ENCODE results near the gene TBCD.
"Not testable (repeated sequence)": the region's sequence is repeated elsewhere in the genome, so short reads cannot be mapped to it uniquely, and the experiment has no call there.

TBCD gene

GRCh38 chr17:82775001-82775823, 23.3 kb downstream of the TBCD start:
- Histone ChIP-seq H3K27me3 (replicated peaks; ENCODE audit: control insufficient read depth, insufficient read depth, low read length) (no peaks in the 10 kb centered on the region), H3K9ac (ENCODE audit: low read length) (no peak overlapping the region), H3K9me3 (ENCODE audit: control insufficient read depth, low read length) (no peaks in the 10 kb centered on the region), H3K36me3 (ENCODE audit: control insufficient read depth, insufficient read depth, low read length, severe bottlenecking) (no peaks in the 10 kb centered on the region), H3K4me1 (ENCODE audit: control insufficient read depth, insufficient read depth, low read length) (peaks cover 6% of the 10 kb centered on the region), H3K4me3 (ENCODE audit: low read length) (peak overlapping the region; percentile 75)
- peak; percentile 57 for DNase-seq (ENCODE audit: low read depth)

DNA sequence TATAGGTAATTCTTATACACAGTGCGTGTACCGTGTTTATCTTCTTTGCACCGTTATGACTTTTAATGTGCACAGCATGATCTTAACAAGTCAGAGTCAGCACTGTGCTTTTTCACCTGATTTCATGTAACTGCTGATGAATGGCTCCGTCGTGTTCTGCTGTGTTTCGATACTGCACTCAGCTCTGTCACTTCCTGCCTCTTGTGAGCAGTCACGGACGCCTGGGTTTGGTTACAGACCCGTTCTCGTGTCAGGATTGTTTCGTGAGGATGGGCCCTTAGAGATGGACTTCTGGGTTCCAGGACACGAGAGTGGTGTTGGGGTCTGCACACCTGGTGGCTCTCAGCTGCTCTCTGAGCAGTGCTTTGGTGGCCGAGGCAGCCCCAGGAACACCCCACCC, 24.6 kb downstream of the TBCD start:
- no peak overlapping the region for H3K4me3 ChIP-seq (ENCODE audit: low read length)
- H3K4me1 ChIP-seq (ENCODE audit: control insufficient read depth, insufficient read depth, low read length) = peaks cover 6% of the 10 kb centered on the region
- H3K27me3 ChIP-seq (replicated peaks; ENCODE audit: control insufficient read depth, insufficient read depth, low read length) = no peaks in the 10 kb centered on the region
- H3K9me3 ChIP-seq (ENCODE audit: control insufficient read depth, low read length) = no peaks in the 10 kb centered on the region
- DNase-seq (ENCODE audit: low read depth) = no peak
- H3K36me3 ChIP-seq (ENCODE audit: control insufficient read depth, insufficient read depth, low read length, severe bottlenecking) = no peaks in the 10 kb centered on the region
- H3K9ac ChIP-seq (ENCODE audit: low read length) = no peak overlapping the region

DNA sequence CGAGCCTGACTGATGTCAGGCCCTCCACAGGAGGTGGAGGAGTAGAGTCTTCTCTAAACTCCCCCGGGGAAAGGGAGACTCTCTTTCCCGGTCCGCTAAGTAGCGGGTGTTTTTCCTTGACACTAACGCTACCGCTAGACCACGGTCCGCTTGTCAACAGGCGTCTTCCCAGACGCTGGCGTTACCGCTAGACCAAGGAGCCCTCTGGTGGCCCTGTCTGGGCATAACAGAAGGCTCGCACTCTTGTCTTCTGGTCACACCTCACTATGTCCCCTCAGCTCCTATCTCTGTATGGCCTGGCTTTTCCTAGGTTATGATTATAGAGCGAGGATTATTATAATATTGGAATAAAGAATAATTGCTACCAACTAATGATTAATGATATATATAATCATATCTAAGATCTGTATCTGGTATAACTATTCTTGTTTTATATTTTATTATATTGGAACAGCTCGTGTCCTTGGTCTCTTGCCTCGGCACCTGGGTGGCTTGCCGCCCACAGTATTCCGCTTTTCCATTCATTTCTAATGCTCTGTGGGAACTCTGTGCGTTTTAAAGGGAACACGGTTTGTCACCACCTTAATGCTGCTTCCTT, 26.0 kb downstream of the TBCD start:
- H3K27me3 ChIP-seq (replicated peaks; ENCODE audit: control insufficient read depth, insufficient read depth, low read length); DNase-seq (ENCODE audit: low read depth); H3K9me3 ChIP-seq (ENCODE audit: control insufficient read depth, low read length); H3K9ac ChIP-seq (ENCODE audit: low read length); H3K4me1 ChIP-seq (ENCODE audit: control insufficient read depth, insufficient read depth, low read length); H3K4me3 ChIP-seq (ENCODE audit: low read length); H3K36me3 ChIP-seq (ENCODE audit: control insufficient read depth, insufficient read depth, low read length, severe bottlenecking): not testable (repeated sequence)

GRCh38 chr17:82779541-82779940, 27.7 kb downstream of the TBCD start:
- DNase-seq (ENCODE audit: low read depth) = no peak
- peaks cover 12% of the 10 kb centered on the region for H3K36me3 ChIP-seq (ENCODE audit: control insufficient read depth, insufficient read depth, low read length, severe bottlenecking)
- no peak overlapping the region for H3K9ac ChIP-seq (ENCODE audit: low read length)
- no peaks in the 10 kb centered on the region for H3K27me3 ChIP-seq (replicated peaks; ENCODE audit: control insufficient read depth, insufficient read depth, low read length)
- H3K4me3 ChIP-seq (ENCODE audit: low read length) = no peak overlapping the region
- no peaks in the 10 kb centered on the region for H3K4me1 ChIP-seq (ENCODE audit: control insufficient read depth, insufficient read depth, low read length)
- no peaks in the 10 kb centered on the region for H3K9me3 ChIP-seq (ENCODE audit: control insufficient read depth, low read length)

DNA sequence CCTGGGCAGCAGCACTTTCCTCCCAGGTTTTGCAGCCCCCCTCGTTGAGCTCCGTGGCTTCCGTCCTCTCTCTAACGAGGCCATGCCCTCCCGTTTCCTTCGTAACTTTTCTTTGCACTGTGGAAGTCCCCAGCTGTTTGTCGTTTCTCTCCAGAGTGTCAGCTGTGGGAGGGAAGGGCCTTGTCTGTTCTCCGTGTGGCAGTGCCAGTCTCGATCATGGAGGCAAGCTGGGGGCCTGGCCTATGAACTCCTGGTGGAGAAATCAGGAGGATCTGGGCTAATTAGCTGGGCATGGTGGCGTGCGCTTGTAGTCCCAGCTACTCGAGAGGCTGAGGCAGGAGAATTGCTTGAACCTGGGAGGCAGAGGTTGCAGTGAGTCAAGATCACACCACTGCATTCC, 28.3 kb downstream of the TBCD start:
- H3K36me3 ChIP-seq (ENCODE audit: control insufficient read depth, insufficient read depth, low read length, severe bottlenecking) = peaks cover 12% of the 10 kb centered on the region
- H3K4me3 ChIP-seq (ENCODE audit: low read length) = no peak overlapping the region
- H3K9ac ChIP-seq (ENCODE audit: low read length) = no peak overlapping the region
- no peaks in the 10 kb centered on the region for H3K27me3 ChIP-seq (replicated peaks; ENCODE audit: control insufficient read depth, insufficient read depth, low read length)
- DNase-seq (ENCODE audit: low read depth) = no peak
- H3K4me1 ChIP-seq (ENCODE audit: control insufficient read depth, insufficient read depth, low read length) = no peaks in the 10 kb centered on the region
- no peaks in the 10 kb centered on the region for H3K9me3 ChIP-seq (ENCODE audit: control insufficient read depth, low read length)

DNA sequence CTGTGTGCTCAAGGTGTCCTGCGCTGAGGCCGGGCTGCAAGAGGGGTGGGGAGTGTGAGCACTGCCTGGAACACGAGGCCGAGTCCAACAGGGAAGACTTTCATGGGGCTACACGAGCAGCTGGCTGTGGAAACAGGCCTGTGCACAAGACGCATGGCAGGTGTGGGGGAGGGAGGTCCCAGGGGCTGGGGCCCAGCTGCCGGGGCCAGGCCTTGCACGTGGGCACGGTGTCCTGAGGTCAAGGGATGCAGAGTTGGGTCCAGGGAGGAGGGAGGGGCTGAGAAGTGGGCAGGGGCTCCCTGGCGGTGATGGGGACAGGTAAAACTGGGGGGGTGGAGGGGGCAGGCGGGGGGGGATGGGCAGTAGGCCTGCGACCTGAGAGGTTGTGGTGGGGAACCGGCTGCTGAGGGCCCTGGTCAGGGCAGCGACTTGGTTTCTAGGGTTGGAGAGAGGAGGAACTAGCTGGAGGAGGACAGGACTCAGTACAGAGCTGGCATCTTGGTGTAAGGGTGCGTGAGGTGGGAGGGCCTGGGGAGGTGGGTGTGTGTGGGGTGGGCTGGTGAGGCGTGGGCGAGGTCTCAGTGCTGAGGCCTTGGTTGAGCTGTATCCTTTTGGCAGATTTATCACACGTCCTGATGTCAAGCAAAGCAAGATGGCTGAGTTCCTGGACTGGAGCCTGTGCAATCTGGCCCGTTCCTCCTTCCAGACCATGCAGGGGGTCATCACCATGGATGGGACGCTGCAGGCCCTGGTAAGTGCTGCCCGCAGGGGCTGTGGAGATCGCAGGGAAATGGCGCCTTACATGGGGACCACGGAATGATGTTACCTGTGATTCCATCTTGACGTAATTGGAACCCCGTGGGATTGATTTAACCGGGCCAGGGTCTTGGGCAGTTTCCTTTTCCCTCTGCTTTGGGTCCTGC, 29.4 kb downstream of the TBCD start:
- H3K9ac ChIP-seq (ENCODE audit: low read length) = no peak overlapping the region
- H3K4me1 ChIP-seq (ENCODE audit: control insufficient read depth, insufficient read depth, low read length) = peaks cover under 1% of the 10 kb centered on the region
- no peak overlapping the region for H3K4me3 ChIP-seq (ENCODE audit: low read length)
- no peaks in the 10 kb centered on the region for H3K9me3 ChIP-seq (ENCODE audit: control insufficient read depth, low read length)
- peaks cover 12% of the 10 kb centered on the region for H3K36me3 ChIP-seq (ENCODE audit: control insufficient read depth, insufficient read depth, low read length, severe bottlenecking)
- H3K27me3 ChIP-seq (replicated peaks; ENCODE audit: control insufficient read depth, insufficient read depth, low read length) = no peaks in the 10 kb centered on the region
- no peak for DNase-seq (ENCODE audit: low read depth)

GRCh38 chr17:82781894-82782274, 30.0 kb downstream of the TBCD start:
- no peaks in the 10 kb centered on the region for H3K9me3 ChIP-seq (ENCODE audit: control insufficient read depth, low read length)
- no peaks in the 10 kb centered on the region for H3K27me3 ChIP-seq (replicated peaks; ENCODE audit: control insufficient read depth, insufficient read depth, low read length)
- peaks cover 5% of the 10 kb centered on the region for H3K4me1 ChIP-seq (ENCODE audit: control insufficient read depth, insufficient read depth, low read length)
- H3K36me3 ChIP-seq (ENCODE audit: control insufficient read depth, insufficient read depth, low read length, severe bottlenecking) = peaks cover 12% of the 10 kb centered on the region
- H3K9ac ChIP-seq (ENCODE audit: low read length) = no peak overlapping the region
- peak; percentile 89 for DNase-seq (ENCODE audit: low read depth)
- no peak overlapping the region for H3K4me3 ChIP-seq (ENCODE audit: low read length)

- no peak for DNase-seq (ENCODE audit: low read depth)
- peaks cover 12% of the 10 kb centered on the region for H3K4me1 ChIP-seq (ENCODE audit: control insufficient read depth, insufficient read depth, low read length)
- H3K9me3 ChIP-seq (ENCODE audit: control insufficient read depth, low read length) = no peaks in the 10 kb centered on the region
- H3K27me3 ChIP-seq (replicated peaks; ENCODE audit: control insufficient read depth, insufficient read depth, low read length) = no peaks in the 10 kb centered on the region
- H3K4me3 ChIP-seq (ENCODE audit: low read length) = no peak overlapping the region
- H3K9ac ChIP-seq (ENCODE audit: low read length) = no peak overlapping the region
- H3K36me3 ChIP-seq (ENCODE audit: control insufficient read depth, insufficient read depth, low read length, severe bottlenecking) = peaks cover 12% of the 10 kb centered on the region
Observed at GRCh38 chr17:82782657-82783207, 30.9 kb downstream of the TBCD start.

DNA sequence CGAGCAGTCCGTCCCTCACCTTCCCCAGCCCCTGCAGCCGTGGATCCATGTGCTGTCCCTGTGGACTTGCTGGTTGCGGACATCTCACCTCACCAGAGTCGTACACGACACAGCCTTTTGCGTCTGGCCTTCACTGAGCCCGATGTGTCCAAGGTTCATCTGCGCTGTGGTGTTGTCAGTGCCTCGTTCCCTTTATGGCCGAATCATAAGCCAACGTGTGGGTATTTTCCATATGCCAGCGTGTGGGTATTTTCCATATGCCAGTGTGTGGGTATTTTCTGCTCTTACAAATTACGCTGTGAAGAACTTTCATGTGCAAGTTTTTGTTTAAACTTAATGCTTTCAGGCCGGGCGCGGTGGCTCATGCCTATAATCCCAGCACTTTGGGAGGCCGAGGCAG, 31.6 kb downstream of the TBCD start:
- Histone ChIP-seq H3K9me3 (ENCODE audit: control insufficient read depth, low read length) (no peaks in the 10 kb centered on the region), H3K4me3 (ENCODE audit: low read length) (no peak overlapping the region), H3K9ac (ENCODE audit: low read length) (no peak overlapping the region), H3K36me3 (ENCODE audit: control insufficient read depth, insufficient read depth, low read length, severe bottlenecking) (peaks cover 12% of the 10 kb centered on the region), H3K27me3 (replicated peaks; ENCODE audit: control insufficient read depth, insufficient read depth, low read length) (no peaks in the 10 kb centered on the region), H3K4me1 (ENCODE audit: control insufficient read depth, insufficient read depth, low read length) (peaks cover 12% of the 10 kb centered on the region)
- DNase-seq (ENCODE audit: low read depth) = no peak

DNA sequence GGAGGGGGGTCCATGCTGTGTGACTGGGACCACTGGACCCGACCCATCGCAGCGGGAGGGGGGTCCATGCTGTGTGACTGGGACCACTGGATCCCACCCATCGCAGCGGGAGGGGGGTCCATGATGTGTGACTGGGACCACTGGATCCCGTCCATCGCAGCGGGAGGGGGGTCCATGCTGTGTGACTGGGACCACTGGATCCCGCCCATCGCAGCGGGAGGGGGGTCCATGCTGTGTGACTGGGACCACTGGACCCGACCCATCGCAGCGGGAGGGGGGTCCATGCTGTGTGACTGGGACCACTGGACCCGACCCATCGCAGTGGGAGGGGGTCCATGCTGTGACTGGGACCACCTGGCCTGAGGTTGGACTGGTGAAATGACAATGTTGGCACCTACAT, 33.7 kb downstream of the TBCD start:
- not testable (repeated sequence) for H3K4me3 ChIP-seq (ENCODE audit: low read length); DNase-seq (ENCODE audit: low read depth); H3K9me3 ChIP-seq (ENCODE audit: control insufficient read depth, low read length); H3K27me3 ChIP-seq (replicated peaks; ENCODE audit: control insufficient read depth, insufficient read depth, low read length); H3K9ac ChIP-seq (ENCODE audit: low read length)
- H3K4me1 ChIP-seq (ENCODE audit: control insufficient read depth, insufficient read depth, low read length) = peaks cover 12% of the 10 kb centered on the region
- peaks cover 12% of the 10 kb centered on the region for H3K36me3 ChIP-seq (ENCODE audit: control insufficient read depth, insufficient read depth, low read length, severe bottlenecking)

DNA sequence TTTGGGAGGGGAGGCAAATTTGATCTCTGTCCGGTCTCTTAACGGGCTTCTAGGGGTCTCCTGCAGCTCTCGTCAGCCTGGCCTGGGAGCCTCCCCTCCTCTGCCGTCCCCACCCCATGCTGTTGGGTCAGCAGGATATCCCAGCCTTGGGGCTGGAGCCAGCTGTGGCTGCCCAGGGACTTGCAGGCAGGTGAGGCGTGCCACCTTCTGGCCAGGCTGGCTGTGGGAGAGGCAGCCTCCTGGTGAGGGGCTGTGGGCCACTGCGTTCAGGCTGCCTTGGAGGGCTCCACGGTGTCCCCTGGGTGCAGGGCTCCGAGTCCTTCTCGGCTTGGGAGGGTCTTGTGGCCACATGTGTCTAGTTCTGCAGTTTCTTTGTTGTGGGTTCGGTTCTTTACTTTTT, 34.6 kb downstream of the TBCD start:
- no peak for DNase-seq (ENCODE audit: low read depth)
- Histone ChIP-seq H3K9ac (ENCODE audit: low read length) (no peak overlapping the region), H3K4me3 (ENCODE audit: low read length) (no peak overlapping the region), H3K27me3 (replicated peaks; ENCODE audit: control insufficient read depth, insufficient read depth, low read length) (no peaks in the 10 kb centered on the region), H3K9me3 (ENCODE audit: control insufficient read depth, low read length) (no peaks in the 10 kb centered on the region), H3K4me1 (ENCODE audit: control insufficient read depth, insufficient read depth, low read length) (peaks cover 14% of the 10 kb centered on the region), H3K36me3 (ENCODE audit: control insufficient read depth, insufficient read depth, low read length, severe bottlenecking) (peaks cover 12% of the 10 kb centered on the region)

Data from adipocyte (in vitro differentiated cells).